ENCODE results near the gene PPP1R12C. TPM values are rescaled to one million over a fixed set of nuclear protein-coding genes. Genes with fewer than 3 reads are reported as not detected.

PPP1R12C gene
- total RNA-seq, 1 experiment from 2014 or later, result 82.4 TPM

DNA sequence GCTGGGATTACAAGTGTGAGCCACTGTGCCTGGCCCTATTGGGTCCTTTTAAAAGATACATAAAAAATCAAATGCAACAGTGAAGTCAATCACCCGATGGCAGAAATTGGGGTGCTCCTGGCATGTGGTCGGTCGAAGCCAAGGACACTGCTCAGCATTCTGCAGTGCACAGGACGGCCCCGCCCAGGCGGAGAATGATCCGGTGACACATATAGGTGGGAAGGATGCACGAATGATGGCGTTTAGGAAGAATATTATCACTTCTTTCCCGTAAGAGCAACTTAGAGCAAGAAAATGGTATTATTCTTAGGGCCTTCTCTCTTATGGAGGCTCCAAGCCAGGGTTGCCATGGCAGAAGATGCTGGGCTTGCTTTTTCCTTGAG is 76.2 kb downstream of the PPP1R12C start:
- no peak overlapping the region for H3K27ac ChIP-seq
- no peaks in the 10 kb centered on the region for H3K4me1 ChIP-seq (replicated peaks)
- H3K36me3 ChIP-seq, result no peaks in the 10 kb centered on the region
- no peak overlapping the region for H3K4me3 ChIP-seq
- H3K9me3 ChIP-seq (replicated peaks), result no peaks in the 10 kb centered on the region
- DNase-seq (ENCODE audit: low read depth in 1 of 2, low spot score in 2 of 2), result no peak
- no peaks in the 10 kb centered on the region for H3K27me3 ChIP-seq (replicated peaks)

Other genes starting within 250 kb of the PPP1R12C start
- not detected in 2 replicates for gene FCAR, start 243.4 kb downstream of the PPP1R12C start, total RNA-seq (2014; rRNA removed; shearing (Covaris generic))
- not detected in 2 replicates for gene NCR1, start 211.5 kb downstream of the PPP1R12C start, total RNA-seq (2014; rRNA removed; shearing (Covaris generic))
- gene NLRP7, start 170.1 kb downstream of the PPP1R12C start, total RNA-seq (2014; rRNA removed; shearing (Covaris generic)), result not detected in 2 replicates
- gene NLRP2, start 151.3 kb downstream of the PPP1R12C start, total RNA-seq (2014; rRNA removed; shearing (Covaris generic)), result not detected in 2 replicates
- gene GP6, start 79.4 kb downstream of the PPP1R12C start, total RNA-seq (2014; rRNA removed; shearing (Covaris generic)), result not detected in 2 replicates
- gene RDH13, start 54.5 kb downstream of the PPP1R12C start, total RNA-seq (2014; rRNA removed; shearing (Covaris generic)), result 3.7 and 7.1 TPM in 2 replicates
- gene EPS8L1, start 41.8 kb downstream of the PPP1R12C start, total RNA-seq (2014; rRNA removed; shearing (Covaris generic)), result 3.5 and 11.8 TPM in 2 replicates
- gene TNNT1, start 31.6 kb upstream of the PPP1R12C start, total RNA-seq (2014; rRNA removed; shearing (Covaris generic)), result 0.34 and 3.4 TPM in 2 replicates
- gene TNNI3, start 40.1 kb upstream of the PPP1R12C start, total RNA-seq (2014; rRNA removed; shearing (Covaris generic)), result not detected in 2 replicates
- 0.18 and 3.2 TPM in 2 replicates for gene DNAAF3, start 49.0 kb upstream of the PPP1R12C start, total RNA-seq (2014; rRNA removed; shearing (Covaris generic))
- gene SYT5, start 62.7 kb upstream of the PPP1R12C start, total RNA-seq (2014; rRNA removed; shearing (Covaris generic)), result not detected in 2 replicates
- 1.4 and 2.0 TPM in 2 replicates for gene PTPRH, start 91.9 kb upstream of the PPP1R12C start, total RNA-seq (2014; rRNA removed; shearing (Covaris generic))
- 0.94 and 1.8 TPM in 2 replicates for gene TMEM86B, start 111.1 kb upstream of the PPP1R12C start, total RNA-seq (2014; rRNA removed; shearing (Covaris generic))
- 33.6 and 48.0 TPM in 2 replicates for gene PPP6R1, start 141.4 kb upstream of the PPP1R12C start, total RNA-seq (2014; rRNA removed; shearing (Covaris generic))
- gene HSPBP1, start 162.5 kb upstream of the PPP1R12C start, total RNA-seq (2014; rRNA removed; shearing (Covaris generic)), result 43.5 and 51.4 TPM in 2 replicates
- gene BRSK1, start 166.4 kb upstream of the PPP1R12C start, total RNA-seq (2014; rRNA removed; shearing (Covaris generic)), result 8.5 and 10.3 TPM in 2 replicates
- not detected in 2 replicates for gene TMEM150B, start 207.7 kb upstream of the PPP1R12C start, total RNA-seq (2014; rRNA removed; shearing (Covaris generic))
- gene KMT5C, start 222.2 kb upstream of the PPP1R12C start, total RNA-seq (2014; rRNA removed; shearing (Covaris generic)), result 4.0 and 6.8 TPM in 2 replicates
- 0.11 TPM in 1 of 2 replicates, not detected in the other for gene COX6B2, start 237.1 kb upstream of the PPP1R12C start, total RNA-seq (2014; rRNA removed; shearing (Covaris generic))
- 0.03 TPM in 1 of 2 replicates, not detected in the other for gene GARIN5B, start 245.6 kb upstream of the PPP1R12C start, total RNA-seq (2014; rRNA removed; shearing (Covaris generic))